ENCODE measurements around the gene GRK6. TPM values are rescaled to one million over a fixed set of nuclear protein-coding genes. Genes with fewer than 3 reads are reported as not detected.

GRK6 gene
- total RNA-seq, 1 donor from 2014 or later, result 43.9 TPM

DNA sequence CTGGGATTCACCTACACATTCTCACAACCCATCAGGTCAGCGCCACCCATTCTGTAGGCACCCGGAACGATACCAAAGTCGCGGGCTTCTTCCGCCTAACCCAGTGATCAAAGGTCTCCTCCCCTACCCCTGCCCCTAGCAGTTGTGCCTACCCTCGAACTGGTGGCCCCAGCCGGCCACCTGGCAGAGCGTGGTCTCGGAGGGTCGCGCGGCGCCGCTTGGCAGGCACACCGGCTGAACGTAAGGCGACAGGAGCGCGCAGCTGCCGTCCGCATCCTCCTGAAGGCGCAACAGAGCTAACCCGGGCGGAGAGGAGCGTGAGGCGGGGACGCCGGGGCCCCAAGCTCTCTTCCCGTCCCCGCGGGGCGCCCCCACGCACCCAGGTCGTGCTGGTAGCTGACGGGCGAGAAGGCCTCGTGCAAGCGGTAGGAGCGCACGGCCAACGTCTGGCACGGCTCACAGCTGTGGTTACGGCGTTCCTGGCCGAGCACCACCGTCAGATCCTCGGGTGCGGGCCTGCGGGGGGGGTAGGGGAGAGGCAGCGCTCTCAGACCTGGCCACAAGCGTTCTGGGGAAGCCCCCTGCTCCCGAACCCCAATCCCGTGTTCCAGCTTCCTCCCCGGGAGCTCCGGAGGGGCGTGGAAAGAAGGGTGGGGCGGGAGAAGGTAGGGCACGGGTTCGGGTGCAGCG lies 23.2 kb upstream of the GRK6 start:
- no peak for DNase-seq
- Histone ChIP-seq H3K4me3 (peak overlapping the region; percentile 63), H3K9me3 (no peaks in the 10 kb centered on the region), H3K27ac (no peak overlapping the region), H3K27me3 (peaks cover 58% of the 10 kb centered on the region), H3K4me1 (peaks cover 43% of the 10 kb centered on the region), H3K36me3 (no peaks in the 10 kb centered on the region)
- intact Hi-C loops (cut with DNase I), result loop anchor here (10.0 kb wide), 1 partner anchor 52 kb away; no protein-coding TSS in a partner anchor
- ATAC-seq, result no peak
- TF ChIP-seq, protein P1, sequence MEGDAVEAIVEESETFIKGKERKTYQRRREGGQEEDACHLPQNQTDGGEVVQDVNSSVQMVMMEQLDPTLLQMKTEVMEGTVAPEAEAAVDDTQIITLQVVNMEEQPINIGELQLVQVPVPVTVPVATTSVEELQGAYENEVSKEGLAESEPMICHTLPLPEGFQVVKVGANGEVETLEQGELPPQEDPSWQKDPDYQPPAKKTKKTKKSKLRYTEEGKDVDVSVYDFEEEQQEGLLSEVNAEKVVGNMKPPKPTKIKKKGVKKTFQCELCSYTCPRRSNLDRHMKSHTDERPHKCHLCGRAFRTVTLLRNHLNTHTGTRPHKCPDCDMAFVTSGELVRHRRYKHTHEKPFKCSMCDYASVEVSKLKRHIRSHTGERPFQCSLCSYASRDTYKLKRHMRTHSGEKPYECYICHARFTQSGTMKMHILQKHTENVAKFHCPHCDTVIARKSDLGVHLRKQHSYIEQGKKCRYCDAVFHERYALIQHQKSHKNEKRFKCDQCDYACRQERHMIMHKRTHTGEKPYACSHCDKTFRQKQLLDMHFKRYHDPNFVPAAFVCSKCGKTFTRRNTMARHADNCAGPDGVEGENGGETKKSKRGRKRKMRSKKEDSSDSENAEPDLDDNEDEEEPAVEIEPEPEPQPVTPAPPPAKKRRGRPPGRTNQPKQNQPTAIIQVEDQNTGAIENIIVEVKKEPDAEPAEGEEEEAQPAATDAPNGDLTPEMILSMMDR (IDR thresholded peaks at IDR 0.05), result no peak

DNA sequence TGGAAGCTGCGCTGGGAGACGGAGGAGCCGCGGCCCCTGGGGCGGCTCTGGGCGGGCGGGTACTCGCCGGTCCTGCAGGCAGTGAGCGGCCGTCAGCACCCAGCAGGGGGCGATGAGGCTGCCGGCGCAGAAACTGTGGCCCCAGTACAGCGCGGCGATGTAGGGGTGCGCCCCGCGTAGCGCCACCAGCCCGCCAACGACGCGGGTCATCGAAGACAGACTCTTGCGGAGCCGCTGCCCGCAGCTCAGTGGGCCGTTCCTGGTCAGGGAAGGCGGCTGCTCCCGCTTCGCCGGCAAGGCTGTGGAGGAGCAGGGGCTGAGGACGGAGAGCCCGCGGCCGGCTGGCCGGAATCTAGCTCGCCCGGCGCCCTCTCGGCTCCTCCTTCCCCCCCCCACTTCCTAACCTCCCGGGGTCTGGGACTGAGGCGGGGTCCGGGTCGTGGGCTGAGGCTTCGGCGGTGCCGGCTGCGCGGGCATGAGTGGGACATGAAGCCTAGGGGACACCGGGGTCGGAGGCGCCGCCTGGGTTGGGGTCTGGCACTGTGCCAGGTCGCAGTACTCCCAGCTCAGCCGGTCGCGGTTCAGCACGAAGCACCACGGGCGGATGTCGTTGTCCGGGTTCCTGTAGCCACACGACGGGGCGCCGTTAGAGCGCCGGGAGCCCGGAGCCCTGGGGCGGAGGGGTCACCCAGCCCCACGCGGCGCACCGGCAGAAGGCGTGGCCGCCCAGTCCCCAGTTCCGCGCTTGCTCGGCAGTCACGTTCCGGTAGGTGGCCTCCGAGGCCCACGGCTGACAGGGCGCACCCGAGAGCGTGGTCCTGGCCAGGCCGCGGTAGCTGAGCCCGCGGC lies 22.5 kb upstream of the GRK6 start:
- intact Hi-C loops (cut with DNase I), result loop anchor here (10.0 kb wide), 1 partner anchor 51 kb away; no protein-coding TSS in a partner anchor
- Histone ChIP-seq H3K27ac (no peak overlapping the region), H3K4me3 (peak overlapping the region; percentile 63), H3K9me3 (no peaks in the 10 kb centered on the region), H3K4me1 (peaks cover 43% of the 10 kb centered on the region), H3K27me3 (peaks cover 50% of the 10 kb centered on the region), H3K36me3 (no peaks in the 10 kb centered on the region)
- TF ChIP-seq, protein P1 (IDR thresholded peaks at IDR 0.05), result peak; percentile 74
- peak; percentile 91 for ATAC-seq
- DNase-seq, result peak; percentile 93

DNA sequence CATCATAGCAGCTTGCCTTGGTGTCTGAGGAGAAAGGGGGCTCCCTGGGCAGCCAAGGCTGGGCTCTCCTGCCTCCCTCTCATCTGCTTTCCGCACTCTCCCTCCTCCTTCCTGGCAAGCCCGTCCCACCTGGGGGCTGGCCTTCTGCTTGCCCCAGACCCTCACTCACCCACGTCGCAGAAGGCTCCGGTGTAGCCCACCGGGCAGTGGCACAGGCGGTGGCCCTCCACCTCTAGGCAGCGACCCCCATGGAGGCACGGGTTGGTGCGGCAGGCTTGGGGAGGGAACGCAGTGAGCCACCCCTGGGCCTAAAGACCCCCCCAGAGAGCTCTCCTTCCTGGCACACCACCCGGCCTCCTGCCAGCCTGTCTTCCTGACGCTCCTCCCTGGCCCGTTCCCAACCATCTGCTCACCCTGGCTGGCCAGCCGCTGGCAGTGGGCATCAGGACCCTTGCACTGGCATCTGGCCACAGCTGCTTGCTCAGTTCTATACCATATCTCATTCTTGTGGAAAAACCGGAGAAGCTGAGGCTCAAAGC lies 21.8 kb upstream of the GRK6 start:
- TF ChIP-seq, protein P1 (IDR thresholded peaks at IDR 0.05), result no peak
- intact Hi-C loops (cut with DNase I), result loop anchor here (10.0 kb wide), 1 partner anchor 50 kb away; no protein-coding TSS in a partner anchor
- Histone ChIP-seq H3K4me1 (peaks cover 43% of the 10 kb centered on the region), H3K27me3 (peaks cover 43% of the 10 kb centered on the region), H3K27ac (no peak overlapping the region), H3K4me3 (peak overlapping the region; percentile 63), H3K9me3 (no peaks in the 10 kb centered on the region), H3K36me3 (no peaks in the 10 kb centered on the region)
- ATAC-seq, result no peak
- no peak for DNase-seq

DNA sequence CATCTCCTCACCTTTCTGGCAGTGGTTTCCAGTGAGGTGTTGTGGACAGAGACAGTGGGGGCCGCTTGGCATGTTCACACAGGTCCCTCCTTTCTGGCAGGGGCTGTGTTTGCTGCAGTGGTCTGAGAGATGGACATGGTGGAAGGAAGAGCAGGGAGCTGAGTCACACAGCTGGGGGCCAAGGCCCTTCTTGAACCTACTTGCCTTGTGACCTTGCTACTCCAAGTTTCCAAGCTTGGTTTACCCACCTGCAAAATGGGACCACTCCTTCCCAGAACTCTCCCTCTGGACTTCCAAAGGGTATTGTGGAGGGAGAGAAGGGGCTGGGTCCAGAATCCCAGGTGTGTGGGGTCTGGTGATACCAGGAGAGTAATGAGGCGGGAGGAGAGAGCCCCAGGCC lies 21.2 kb upstream of the GRK6 start:
- H3K36me3 ChIP-seq, result no peaks in the 10 kb centered on the region
- H3K27me3 ChIP-seq, result peaks cover 37% of the 10 kb centered on the region
- no peak overlapping the region for H3K27ac ChIP-seq
- ATAC-seq (no peak), DNase-seq (no peak)
- H3K9me3 ChIP-seq, result no peaks in the 10 kb centered on the region
- intact Hi-C loops (cut with DNase I), result loop anchor here (10.0 kb wide), 1 partner anchor 49 kb away; no protein-coding TSS in a partner anchor
- TF ChIP-seq, protein P1 (IDR thresholded peaks at IDR 0.05), result no peak
- H3K4me3 ChIP-seq, result no peak overlapping the region
- peaks cover 41% of the 10 kb centered on the region for H3K4me1 ChIP-seq

DNA sequence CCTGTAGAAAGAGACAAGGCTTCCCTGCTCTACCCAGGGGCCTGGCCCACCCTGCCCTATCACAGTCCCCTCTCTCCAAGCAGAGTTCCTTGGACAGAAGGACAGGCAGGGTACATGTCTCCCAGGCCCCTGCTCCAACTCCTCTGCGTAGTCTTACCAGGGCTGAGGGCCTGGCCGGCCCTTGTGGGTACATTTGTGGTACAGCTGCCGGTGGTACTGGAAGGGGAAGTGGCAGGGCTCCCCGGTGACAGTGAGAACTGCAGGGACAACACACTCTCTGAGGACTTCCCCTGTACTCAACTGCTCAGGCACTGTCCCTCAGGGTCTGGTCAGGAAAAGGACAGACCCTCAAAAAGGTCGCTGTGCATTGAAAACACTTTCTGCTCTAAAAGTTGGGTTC lies 20.7 kb upstream of the GRK6 start:
- peak; percentile 57 for ATAC-seq
- intact Hi-C loops (cut with DNase I), result loop anchor here (10.0 kb wide), 1 partner anchor 49 kb away; no protein-coding TSS in a partner anchor
- no peaks in the 10 kb centered on the region for H3K36me3 ChIP-seq
- H3K4me3 ChIP-seq, result no peak overlapping the region
- no peak overlapping the region for H3K27ac ChIP-seq
- TF ChIP-seq, protein P1 (IDR thresholded peaks at IDR 0.05), result no peak
- H3K9me3 ChIP-seq, result no peaks in the 10 kb centered on the region
- no peak for DNase-seq
- peaks cover 38% of the 10 kb centered on the region for H3K4me1 ChIP-seq
- H3K27me3 ChIP-seq, result peaks cover 32% of the 10 kb centered on the region

Data from upper lobe of right lung (tissue), 1 donor.